Vagina (tissue), 2 donors: Measurements from ENCODE around the gene PIP5K1B. TPM values are rescaled to one million over a fixed set of nuclear protein-coding genes. Genes with fewer than 3 reads are reported as not detected.
A peak's percentile ranks its signal among the peaks of the same experiment; 100 is the strongest.

Experiments used
- DNase-seq, 2 donors: peaks; one replicate each; pipeline ENCODE4 v3.0.0-alpha.2; 2017; ENCODE audit errors: extremely low spot score in 2 of 2
- H3K27ac ChIP-seq: fragments of 200-600 bp; sonication (generic); one replicate; pipeline ENCODE4 v1.5.1; 2019
- H3K27me3 ChIP-seq: fragments of 200-600 bp; sonication (generic); one replicate; pipeline ENCODE4 v1.5.1; 2019
- H3K36me3 ChIP-seq, 2 donors: fragments of 200-600 bp; sonication (generic); one replicate each; pipeline ENCODE4 v1.5.1; 2017 to 2019
- H3K4me1 ChIP-seq: fragments of 200-600 bp; sonication (generic); one replicate; pipeline ENCODE4 v1.5.1; 2019
- H3K4me3 ChIP-seq, 2 donors: fragments of 200-600 bp; sonication (generic); 1 replicate in 1 of 2; 2 replicates in 1 of 2; pipeline ENCODE4 v1.5.1; 2016 to 2019
- H3K9me3 ChIP-seq: fragments of 200-600 bp; sonication (generic); one replicate; pipeline ENCODE4 v1.5.1; 2019
- POLR2A ChIP-seq, 2 donors: fragments of 450-650 bp; IDR thresholded peaks; one replicate each; pipeline ENCODE4 v1.6.1; 2017; ENCODE audit warnings: antibody characterized with exemption in 2 of 2, mild to moderate bottlenecking in 2 of 2, moderate library complexity in 2 of 2
- POLR2AphosphoS5 ChIP-seq, 2 donors: sonication (generic); formaldehyde crosslinking; IDR thresholded peaks; one replicate each; pipeline ENCODE4 v1.9.0; 2017; ENCODE audit warnings: antibody characterized with exemption in 2 of 2, mild to moderate bottlenecking in 2 of 2, low read depth in 1 of 2; ENCODE audit not compliant: insufficient read depth in 1 of 2
- intact Hi-C: fragments of 100-400 bp; cut with DNase I; formaldehyde crosslinking; loops from one replicate; pipeline ENCODE4 v1.15.1; 2023
- total RNA-seq: library from RNA; depleted of rRNA; stranded (reverse); fragments of >200 nt; gene quantifications from one replicate; pipeline ENCODE4 v1.2.3, GENCODE V29; 2016
- TF ChIP-seq, protein P1 (sequence below), 3 experiments: fragments of 450-650 bp in 2 of 3; fragments of 200-600 bp in 1 of 3; sonication (generic) in 1 of 3; IDR thresholded peaks; one replicate each; pipeline ENCODE4 v1.5.1; 2017 to 2019; ENCODE audit warnings: antibody characterized with exemption in 3 of 3, mild to moderate bottlenecking in 2 of 3, moderate library complexity in 2 of 3

Gene PIP5K1B, protein sequence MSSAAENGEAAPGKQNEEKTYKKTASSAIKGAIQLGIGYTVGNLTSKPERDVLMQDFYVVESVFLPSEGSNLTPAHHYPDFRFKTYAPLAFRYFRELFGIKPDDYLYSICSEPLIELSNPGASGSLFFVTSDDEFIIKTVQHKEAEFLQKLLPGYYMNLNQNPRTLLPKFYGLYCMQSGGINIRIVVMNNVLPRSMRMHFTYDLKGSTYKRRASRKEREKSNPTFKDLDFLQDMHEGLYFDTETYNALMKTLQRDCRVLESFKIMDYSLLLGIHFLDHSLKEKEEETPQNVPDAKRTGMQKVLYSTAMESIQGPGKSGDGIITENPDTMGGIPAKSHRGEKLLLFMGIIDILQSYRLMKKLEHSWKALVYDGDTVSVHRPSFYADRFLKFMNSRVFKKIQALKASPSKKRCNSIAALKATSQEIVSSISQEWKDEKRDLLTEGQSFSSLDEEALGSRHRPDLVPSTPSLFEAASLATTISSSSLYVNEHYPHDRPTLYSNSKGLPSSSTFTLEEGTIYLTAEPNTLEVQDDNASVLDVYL
- total RNA-seq: 2.9 TPM

DNA sequence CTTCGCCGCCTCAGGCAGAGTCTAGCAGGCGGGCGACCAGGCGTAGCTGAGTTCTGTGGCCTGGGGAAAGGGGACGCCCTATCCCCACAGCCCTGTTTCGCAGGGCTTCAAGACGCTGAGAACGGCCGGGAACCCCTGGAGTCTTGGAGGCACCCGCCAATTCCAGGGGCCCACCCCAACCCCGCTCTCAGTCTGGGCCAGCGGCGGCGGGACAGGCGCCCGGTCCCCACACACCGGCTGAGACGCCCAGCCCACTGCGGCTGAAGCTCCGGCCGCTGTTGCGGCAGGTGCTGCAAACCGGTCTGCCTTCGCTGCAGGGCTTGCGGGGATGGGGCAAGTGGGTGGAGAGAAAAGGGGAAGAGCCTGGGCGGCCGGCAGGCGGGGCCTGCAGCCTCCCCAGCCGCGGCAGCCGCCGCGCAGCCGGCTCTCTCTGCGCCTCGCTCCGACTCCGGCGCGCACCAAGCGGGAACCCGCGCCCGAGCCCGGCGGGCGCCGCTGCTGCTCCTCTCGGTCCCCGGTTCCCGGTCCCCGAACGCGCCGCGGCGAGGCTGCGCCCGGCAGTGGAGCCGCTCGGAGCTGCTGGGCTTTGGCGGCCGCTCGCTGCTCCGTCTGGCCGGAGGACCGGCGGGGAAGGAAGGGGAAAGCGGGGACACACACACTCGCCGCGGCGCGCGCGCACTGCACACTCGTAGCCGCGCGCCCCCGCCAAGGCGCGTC, at the start of gene PIP5K1B:
Gene PIP5K1B (plus strand): TSS at position 427 of the 717 bp plus-strand sequence. CDS start 117,375 bp downstream, outside the sequence.
- intact Hi-C loops: no loop called here
- DNase-seq: no peak
- TF ChIP-seq POLR2A (IDR thresholded peaks at IDR 0.05) (no peak), POLR2AphosphoS5 (IDR thresholded peaks at IDR 0.05; ENCODE audit: insufficient read depth in 1 of 2, low read depth in 1 of 2) (no peak)
- TF ChIP-seq, protein P1, sequence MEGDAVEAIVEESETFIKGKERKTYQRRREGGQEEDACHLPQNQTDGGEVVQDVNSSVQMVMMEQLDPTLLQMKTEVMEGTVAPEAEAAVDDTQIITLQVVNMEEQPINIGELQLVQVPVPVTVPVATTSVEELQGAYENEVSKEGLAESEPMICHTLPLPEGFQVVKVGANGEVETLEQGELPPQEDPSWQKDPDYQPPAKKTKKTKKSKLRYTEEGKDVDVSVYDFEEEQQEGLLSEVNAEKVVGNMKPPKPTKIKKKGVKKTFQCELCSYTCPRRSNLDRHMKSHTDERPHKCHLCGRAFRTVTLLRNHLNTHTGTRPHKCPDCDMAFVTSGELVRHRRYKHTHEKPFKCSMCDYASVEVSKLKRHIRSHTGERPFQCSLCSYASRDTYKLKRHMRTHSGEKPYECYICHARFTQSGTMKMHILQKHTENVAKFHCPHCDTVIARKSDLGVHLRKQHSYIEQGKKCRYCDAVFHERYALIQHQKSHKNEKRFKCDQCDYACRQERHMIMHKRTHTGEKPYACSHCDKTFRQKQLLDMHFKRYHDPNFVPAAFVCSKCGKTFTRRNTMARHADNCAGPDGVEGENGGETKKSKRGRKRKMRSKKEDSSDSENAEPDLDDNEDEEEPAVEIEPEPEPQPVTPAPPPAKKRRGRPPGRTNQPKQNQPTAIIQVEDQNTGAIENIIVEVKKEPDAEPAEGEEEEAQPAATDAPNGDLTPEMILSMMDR (IDR thresholded peaks at IDR 0.05): no peak

DNA sequence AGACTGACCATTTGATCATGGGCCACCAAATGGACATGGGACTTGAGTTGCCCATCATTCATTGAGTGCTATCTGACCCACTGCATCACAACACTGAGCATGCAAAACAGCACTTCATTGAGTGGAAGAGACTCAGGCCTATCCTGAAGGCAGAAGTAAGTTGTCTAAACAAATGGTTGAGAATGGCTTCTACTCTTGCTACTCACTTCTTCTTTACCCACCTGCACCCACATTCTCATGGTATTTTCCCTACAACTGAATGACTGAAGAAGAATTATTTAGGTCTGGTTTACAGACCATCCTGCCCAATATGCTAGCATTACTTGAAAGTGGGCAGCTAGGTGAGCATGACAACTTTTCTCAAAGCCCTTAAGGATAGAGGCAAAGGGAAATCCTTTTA, 41.0 kb upstream of the PIP5K1B start:
- H3K36me3 ChIP-seq: no peaks in the 10 kb centered on the region
- no peak overlapping the region for H3K27ac ChIP-seq
- no peaks in the 10 kb centered on the region for H3K4me1 ChIP-seq
- DNase-seq: no peak
- H3K9me3 ChIP-seq: no peaks in the 10 kb centered on the region
- intact Hi-C loops: no loop called here
- no peaks in the 10 kb centered on the region for H3K27me3 ChIP-seq
- TF ChIP-seq POLR2A (IDR thresholded peaks at IDR 0.05) (no peak), POLR2AphosphoS5 (IDR thresholded peaks at IDR 0.05; ENCODE audit: insufficient read depth in 1 of 2, low read depth in 1 of 2) (no peak)
- TF ChIP-seq, protein P1 (IDR thresholded peaks at IDR 0.05): no peak
- H3K4me3 ChIP-seq: no peak overlapping the region

More for the DNA sequence above, at the start of gene PIP5K1B:
- Histone ChIP-seq H3K36me3 (no peaks in the 10 kb centered on the region), H3K27me3 (no peaks in the 10 kb centered on the region), H3K9me3 (no peaks in the 10 kb centered on the region), H3K27ac (peak within 1 kb of the TSS; percentile 47), H3K4me1 (peaks cover 7% of the 10 kb centered on the region), H3K4me3 (peak within 1 kb of the TSS; percentile 49 to 63)

DNA sequence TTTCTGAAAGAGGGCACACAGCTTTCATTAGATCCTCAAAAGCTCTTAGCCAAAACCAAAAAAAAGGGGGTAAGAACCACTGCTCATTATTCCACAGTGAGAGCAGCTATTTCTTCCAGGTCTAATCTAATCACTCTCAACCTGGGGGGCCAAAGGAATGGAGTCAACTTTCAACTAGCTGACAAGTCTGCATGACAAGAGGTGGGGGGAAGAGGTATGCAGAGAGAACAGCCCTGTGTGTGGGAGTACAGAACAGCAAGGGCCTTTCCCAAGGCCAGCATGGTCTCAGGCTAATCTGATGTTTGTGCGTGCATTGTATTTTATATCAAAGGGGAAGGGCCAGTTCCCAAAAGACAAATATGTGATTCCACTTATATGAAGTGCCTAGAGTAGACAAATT, 36.9 kb upstream of the PIP5K1B start:
- DNase-seq: no peak
- intact Hi-C loops: no loop called here
- Histone ChIP-seq H3K27ac (no peak overlapping the region), H3K27me3 (no peaks in the 10 kb centered on the region), H3K36me3 (no peaks in the 10 kb centered on the region), H3K4me1 (no peaks in the 10 kb centered on the region), H3K4me3 (no peak overlapping the region), H3K9me3 (no peaks in the 10 kb centered on the region)
- TF ChIP-seq POLR2AphosphoS5 (IDR thresholded peaks at IDR 0.05; ENCODE audit: insufficient read depth in 1 of 2, low read depth in 1 of 2): no peak
- TF ChIP-seq, protein P1 (IDR thresholded peaks at IDR 0.05): no peak
- no peak for TF ChIP-seq POLR2A (IDR thresholded peaks at IDR 0.05)

DNA sequence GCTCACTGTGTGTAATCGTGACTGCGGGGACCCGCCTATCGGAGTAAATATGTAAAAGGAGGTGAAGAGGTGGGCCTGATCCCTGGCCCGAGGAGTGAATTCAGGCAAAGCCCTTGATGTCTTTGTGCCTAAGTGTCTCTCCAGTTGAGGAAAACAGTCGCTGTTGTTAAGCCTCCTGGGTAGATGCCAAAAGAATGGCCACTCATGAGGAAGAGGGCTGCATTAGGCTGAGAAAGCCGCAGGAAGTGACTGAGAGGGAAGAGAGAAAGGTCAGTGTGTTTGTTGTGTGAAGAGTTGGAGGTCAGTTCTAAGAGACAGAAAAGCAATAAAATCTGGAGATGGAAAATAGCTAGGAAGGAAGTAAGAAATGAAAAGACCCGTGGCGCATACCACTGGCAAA, 35.8 kb upstream of the PIP5K1B start:
- H3K27ac ChIP-seq: no peak overlapping the region
- H3K27me3 ChIP-seq: no peaks in the 10 kb centered on the region
- no peak overlapping the region for H3K4me3 ChIP-seq
- no peaks in the 10 kb centered on the region for H3K4me1 ChIP-seq
- no peak for DNase-seq
- H3K9me3 ChIP-seq: no peaks in the 10 kb centered on the region
- TF ChIP-seq, protein P1 (IDR thresholded peaks at IDR 0.05): no peak
- no peak for TF ChIP-seq POLR2A (IDR thresholded peaks at IDR 0.05)
- TF ChIP-seq POLR2AphosphoS5 (IDR thresholded peaks at IDR 0.05; ENCODE audit: insufficient read depth in 1 of 2, low read depth in 1 of 2): no peak
- intact Hi-C loops: no loop called here
- no peaks in the 10 kb centered on the region for H3K36me3 ChIP-seq
